MM.1S (cell line): Measurements from ENCODE around the gene FGF14.

Experiments
- CTCF ChIP-seq: fragments of 300-600 bp; sonication (generic); IDR thresholded peaks from 2 replicates; pipeline ENCODE4 v1.5.1; 2016; ENCODE audit warnings: antibody characterized with exemption, low read length, mixed read lengths
- EZH2 ChIP-seq: fragments of 300-600 bp; sonication (generic); optimal IDR thresholded peaks from 2 replicates; pipeline ENCODE3; 2017; ENCODE audit warnings: low read depth, mild to moderate bottlenecking, antibody characterized with exemption, low read length, mixed read lengths
- EZH2phosphoT487 ChIP-seq: fragments of 300-600 bp; sonication (generic); IDR thresholded peaks from 2 replicates; pipeline ENCODE4 v1.6.1; 2018; ENCODE audit warnings: antibody characterized with exemption, low read length

GRCh38 chr13:101728021-101728420 lies 673.8 kb downstream of the FGF14 start:
- no peak for TF ChIP-seq CTCF
- TF ChIP-seq EZH2phosphoT487: no peak
- TF ChIP-seq EZH2: no peak
